Measurements from ENCODE around the gene ANAPC2.

The ANAPC2 gene

GRCh38 chr9:137214620-137215019, 26.3 kb upstream of the ANAPC2 start:
- DNase-seq = no peak

DNA sequence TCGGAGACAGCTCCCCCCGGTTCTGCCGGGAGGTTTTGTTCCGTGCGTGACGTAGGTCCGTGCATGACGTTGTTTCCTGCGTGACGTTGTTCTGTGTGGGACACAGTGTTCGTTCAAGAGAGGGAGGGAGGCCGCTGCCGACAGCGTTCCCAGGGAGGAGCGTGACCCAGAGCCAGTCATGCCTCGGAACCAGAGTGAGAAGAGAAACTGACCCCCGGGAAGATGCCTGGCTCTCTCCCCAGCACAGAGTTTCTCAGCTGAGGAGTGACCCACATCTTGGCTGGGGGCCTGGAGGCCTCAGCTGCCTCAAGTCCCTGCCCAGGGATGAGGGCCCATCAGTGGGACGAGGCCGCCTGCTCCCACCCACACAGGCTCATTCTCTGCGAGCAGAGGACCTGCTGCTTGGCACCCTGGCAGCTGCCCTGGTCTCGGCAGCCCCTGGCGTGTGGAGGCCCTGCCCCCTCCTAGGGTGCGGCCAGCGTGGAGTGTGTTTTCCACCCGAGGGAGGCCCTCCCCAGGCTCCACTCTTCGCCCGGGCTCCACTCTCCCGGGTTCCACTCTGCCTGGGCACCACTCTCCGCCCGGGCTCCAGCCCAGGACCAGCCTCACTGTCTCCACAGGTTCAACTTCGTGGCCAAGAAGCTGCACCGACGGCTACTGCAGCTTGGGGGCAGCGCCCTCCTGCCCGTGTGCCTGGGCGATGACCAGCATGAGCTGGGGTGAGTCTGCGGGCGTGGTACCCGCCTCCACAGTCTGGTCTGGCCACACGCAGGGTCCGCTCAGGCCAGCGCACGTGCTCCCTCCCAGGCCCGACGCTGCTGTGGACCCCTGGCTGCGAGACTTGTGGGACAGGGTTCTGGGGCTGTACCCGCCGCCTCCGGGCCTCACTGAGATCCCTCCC, 25.1 kb upstream of the ANAPC2 start:
- no peak for DNase-seq

- no peak for DNase-seq
Measured at GRCh38 chr9:137212520-137212919, 24.2 kb upstream of the ANAPC2 start.

GRCh38 chr9:137211532-137211931, 23.2 kb upstream of the ANAPC2 start:
- DNase-seq = no peak

- DNase-seq = no peak
Measured at GRCh38 chr9:137206602-137207001, 18.2 kb upstream of the ANAPC2 start.

DNA sequence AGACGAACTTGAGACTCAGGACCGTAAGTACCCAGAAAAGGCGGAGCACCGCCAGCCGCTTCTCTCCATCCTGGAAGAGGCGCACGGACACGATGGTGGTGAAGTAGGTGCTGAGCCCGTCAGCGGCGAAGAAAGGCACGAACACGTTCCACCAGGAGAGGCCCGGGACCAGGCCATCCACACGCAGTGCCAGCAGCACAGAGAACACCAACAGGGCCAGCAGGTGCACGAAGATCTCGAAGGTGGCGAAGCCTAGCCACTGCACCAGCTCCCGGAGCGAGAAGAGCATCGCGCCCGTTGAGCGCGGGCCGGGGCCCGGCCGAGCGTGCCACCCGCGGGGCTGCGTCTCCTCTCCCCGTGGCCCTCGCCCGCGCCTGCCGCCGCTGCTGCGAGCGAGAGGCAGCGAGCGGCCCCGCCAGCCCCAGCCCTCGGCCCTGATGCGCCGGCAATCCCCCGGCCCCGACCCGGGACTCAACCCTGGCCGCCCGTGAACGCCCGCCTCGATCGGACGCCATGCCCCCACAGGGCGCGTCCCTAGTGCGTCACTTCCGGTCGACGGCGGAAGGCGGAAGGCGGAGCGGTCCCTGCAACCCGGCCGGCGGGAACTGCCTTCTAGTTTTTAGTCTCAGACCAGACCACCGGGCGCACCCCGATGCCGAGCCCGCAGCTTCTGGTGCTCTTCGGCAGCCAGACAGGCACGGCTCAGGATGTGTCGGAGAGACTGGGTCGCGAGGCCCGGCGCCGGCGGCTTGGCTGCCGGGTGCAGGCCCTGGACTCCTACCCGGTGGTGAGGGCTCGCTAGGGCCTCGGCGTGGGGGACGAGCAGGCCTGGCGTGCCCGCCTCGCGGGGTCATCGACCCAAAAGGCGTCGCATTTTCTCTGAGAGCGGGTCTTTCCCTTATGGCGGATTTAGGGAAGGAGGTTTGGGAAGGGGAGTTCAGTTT, 17.0 kb upstream of the ANAPC2 start, which contains the start of the genes NDOR1 and TMEM203:
TSS of gene NDOR1 (plus strand) at position 575 of the 944 bp plus-strand sequence. CDS start at position 653, 78 bp downstream.
TSS of gene TMEM203 (minus strand) at position 523 of the 944 bp plus-strand sequence. CDS start at position 289, 234 bp downstream.
- peak; percentile 92 for DNase-seq

- DNase-seq = no peak
Measured at GRCh38 chr9:137204731-137205125, 16.4 kb upstream of the ANAPC2 start.

- no peak for DNase-seq
Measured at GRCh38 chr9:137202966-137203365, 14.6 kb upstream of the ANAPC2 start.

- no peak for DNase-seq
Measured at GRCh38 chr9:137201205-137201868, 13.0 kb upstream of the ANAPC2 start.

DNA sequence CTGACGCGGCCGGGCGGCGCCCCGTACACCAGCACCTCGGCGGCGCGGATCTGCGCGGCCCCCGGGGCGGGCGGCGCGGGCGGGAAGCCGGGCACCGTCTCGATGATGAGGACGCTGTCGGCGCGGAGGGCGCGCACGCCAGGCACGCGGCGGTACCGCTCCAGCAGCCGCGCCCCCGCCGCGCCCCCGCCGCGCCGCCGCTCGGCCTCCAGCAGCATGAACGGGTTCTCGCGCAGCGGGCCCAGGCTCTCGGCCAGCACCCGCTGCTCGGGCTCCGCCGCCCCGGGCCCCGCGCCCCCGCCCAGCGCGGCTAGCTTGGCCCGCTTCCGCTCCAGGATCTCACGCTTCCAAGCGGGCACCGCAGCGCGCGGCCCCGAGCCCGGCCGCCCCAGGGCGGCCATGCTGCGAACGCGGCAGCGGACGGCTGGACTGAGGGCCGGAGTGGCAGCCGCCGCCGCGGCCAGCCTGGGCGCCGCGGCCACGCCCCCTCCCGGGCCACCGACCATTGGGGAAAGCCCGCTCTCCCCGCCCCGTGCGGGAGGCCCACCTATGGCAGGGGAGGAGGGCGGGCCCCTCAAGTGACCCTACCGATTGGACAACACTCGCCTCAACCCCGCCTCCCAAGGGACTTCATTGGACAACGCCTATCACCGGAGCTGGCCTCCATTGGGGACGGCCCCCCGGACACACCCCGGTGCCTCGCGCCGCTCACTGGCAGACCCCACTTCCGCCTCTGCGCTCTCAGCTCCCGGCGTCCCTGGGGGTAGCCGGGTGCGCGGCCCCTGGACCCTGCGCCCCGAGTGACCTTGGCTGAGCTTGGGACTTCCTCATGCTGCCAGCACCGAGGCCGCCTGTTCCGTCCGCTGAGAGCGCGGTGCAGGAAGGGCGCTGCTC, 12.2 kb upstream of the ANAPC2 start, which contains the start of gene TPRN:
TSS of gene TPRN (minus strand) at position 431 of the 894 bp plus-strand sequence. CDS start at position 401, 30 bp downstream.
- peak; percentile 100 for DNase-seq

DNA sequence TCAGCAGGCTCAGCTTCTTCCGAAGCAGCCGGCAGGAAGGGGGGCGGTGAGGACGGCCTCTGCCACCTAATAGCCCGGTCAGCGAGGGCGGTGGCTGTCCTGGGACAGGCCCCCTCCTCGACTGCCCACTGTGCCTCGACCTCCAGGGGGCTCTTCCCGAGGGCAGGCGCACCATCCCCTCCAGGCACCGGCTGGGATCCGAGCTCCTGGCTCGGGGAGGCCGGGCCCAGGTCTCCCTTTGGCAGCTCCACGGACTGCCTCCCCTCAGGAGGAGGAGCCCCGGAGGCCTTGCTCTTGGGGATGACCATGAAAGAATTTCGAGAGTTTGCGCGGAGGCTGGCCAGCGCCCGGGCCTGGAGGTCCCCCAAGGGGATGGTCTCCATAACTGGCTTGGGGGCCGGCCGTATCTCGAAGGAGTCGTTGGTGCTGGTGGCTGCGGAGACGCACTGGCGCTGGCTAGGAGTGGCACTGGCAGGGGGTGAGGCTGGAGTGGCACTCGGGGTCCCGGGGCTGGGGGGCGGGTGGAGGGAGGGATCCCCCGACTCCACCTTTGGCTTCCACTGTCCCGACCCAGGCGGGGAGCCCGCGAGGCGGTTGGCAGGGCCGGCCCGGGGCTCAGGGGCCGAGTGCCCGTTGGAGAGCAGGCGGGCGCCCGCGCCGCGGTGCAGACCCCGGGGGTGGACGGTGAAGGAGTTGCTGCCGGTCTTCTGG, 11.2 kb upstream of the ANAPC2 start:
- no peak for DNase-seq

DNA sequence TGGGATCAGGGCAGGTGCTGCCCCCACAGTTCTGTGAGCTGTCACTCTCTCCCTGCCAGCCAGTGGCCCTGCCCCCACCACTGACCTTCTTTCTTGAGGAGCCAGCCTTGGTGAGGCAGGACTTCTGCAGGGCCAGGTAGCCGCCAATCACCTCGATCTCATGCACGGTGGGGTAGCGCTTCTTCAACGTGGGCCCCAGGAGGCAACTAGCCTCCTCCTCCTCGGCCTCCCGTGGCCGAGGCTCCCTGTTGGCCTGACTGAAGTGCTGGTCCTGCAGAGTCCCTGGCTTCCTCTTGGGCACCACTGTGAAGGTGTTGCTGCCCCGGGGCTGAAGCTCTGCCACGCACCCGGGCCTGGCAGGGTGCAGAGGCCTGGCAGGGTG, 10.5 kb upstream of the ANAPC2 start:
- no peak for DNase-seq

DNA sequence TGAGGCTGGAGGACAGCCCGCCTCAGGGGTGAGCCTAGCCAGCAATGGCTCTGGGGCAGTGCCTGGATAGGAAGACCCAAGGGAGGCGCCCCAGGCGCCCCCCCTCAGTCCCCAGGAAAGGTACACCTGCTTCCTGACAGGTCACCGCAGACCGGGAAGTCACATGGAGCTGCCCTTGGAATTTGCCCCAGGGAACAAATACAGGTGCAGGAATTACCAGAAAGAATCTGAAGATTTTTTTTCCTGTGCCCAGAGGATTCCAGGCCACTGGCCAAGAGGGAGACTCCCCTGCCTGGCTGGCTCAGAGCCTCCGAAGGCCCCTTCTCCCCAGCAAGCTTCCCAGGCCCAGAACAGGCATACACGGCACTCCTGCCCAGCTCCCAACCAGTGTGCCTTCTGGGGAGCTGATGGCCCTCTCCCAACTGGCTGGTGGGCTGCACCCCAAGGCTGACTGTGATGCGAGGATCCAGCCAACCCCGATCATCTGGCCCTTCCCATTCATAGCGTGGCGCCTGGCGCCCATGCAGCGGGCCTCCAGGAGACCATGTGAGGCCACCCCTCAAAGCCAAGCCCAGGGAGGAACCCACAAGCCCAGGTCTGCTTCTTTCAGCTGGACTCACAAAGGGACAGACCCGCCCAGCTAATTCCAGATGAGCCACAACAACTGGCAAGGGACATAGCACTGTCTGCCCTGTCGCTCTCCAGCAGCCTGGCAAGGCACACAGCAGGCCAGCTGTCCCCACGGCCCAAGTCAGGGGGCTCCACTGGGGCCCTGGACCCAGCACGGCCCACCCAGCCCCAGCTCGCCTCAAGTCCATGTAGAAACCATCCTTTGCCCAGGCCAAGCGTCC, 9.9 kb upstream of the ANAPC2 start:
- DNase-seq = no peak

DNA sequence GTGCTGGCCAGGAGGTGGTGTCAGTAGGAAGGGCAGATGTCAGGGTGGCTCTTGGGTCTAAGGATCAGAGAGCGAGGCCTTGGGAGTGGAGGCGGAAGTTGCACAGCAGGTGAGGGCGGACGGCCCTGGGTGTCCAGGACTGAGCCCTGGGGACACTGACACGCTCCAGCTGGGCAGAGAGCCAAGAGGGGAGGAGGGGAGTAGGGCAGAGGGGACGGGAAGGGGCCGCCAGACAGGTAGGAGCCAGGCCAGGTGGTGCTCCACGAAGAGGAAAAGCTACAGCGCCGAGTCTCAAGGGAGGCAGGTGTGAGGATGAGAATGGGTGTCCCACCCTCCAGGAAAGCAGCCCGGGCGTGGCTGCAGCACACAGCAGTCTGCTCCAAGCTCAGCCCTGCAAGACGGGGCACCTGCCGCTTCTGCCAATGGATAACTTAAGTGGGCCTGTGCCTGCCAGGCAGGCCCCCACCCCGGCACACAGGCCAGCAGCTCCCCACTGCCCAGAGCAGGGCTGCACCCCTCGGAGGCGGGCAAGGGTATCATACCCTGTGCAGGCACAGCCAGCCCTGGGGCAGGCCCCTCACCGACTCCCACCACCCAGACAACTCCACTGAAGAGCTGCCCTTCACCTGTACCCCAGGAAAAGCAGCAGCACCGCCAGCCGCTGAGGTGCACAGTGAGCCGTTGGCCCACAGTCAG, 7.3 kb upstream of the ANAPC2 start:
- peak; percentile 72 for DNase-seq

DNA sequence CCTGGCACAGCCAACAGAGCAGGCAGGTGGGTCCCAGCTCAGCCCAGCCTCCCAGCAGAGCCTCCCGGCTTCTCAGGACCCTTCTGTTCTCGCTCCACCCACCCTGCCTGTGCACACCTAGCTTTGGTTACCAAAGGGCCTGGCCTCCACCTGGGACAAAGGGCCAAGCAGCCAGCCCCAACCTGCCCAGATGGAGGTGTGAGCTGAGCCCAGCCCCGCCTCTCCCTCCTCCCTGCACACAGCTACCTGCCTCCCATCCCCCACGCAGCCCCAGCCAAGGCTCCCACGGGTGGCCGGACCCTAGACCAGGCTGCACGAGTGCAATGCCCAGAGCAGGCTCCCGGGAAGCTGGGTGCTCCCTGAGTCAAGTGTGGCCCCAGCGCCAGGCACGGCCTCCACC, 6.5 kb upstream of the ANAPC2 start:
- no peak for DNase-seq

GRCh38 chr9:137194388-137194787, 6.0 kb upstream of the ANAPC2 start:
- DNase-seq = no peak

- no peak for DNase-seq
Measured at GRCh38 chr9:137193771-137194170, 5.4 kb upstream of the ANAPC2 start.

DNA sequence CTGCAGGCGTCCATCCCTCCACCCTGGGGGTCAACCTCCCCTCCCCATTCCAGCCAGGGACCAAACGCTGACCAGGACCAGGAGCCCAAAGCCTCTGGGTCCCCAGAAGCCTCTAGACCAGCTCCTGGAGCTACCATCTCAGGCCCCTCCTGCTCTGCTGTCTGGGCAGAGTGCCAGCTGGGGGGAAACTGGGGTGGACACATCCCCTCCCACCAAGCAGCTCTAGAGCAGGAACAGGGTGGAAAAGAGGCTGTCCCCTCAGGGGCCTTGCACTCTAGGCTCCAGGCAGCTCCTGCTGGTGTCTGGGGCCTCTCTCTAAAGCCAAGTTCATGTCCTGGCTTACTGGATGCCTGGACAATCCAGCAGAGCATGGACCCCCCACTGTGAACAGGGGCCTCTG, 4.5 kb upstream of the ANAPC2 start:
- DNase-seq = no peak

DNA sequence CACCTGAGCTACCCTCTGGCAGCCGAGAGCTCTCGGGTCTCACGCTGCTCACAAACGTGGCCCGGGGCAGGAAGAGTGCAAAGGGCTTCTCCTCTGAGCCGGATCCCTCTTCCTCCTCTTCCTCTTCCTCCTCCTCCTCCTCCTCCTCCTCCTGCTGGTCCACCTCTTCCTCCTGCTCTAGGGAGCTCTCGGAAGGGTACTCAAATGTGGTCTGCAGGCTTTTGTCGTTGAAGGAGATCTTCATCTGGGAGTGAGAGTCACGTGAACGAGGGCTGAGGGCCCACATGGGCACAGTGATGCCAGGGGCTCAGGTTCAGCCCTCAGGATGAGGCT, 4.1 kb upstream of the ANAPC2 start:
- DNase-seq = no peak
